Sigmoid colon (tissue), 7 donors: ENCODE results near the gene CDK19. TPM values are rescaled to one million over a fixed set of nuclear protein-coding genes. Genes with fewer than 3 reads are reported as not detected.

Experiments used
- DNase-seq: peaks from one replicate; pipeline ENCODE4 v3.0.0-alpha.2; 2019
- H3K27ac ChIP-seq, 4 donors: fragments of 200-600 bp; sonication (generic); one replicate each; pipeline ENCODE4 v1.5.1; 2016 to 2019; ENCODE audit warnings: mild to moderate bottlenecking in 1 of 4
- H3K27me3 ChIP-seq, 3 donors: fragments of 200-600 bp; sonication (generic); one replicate each; pipeline ENCODE4 v1.5.1; 2019; ENCODE audit warnings: mild to moderate bottlenecking in 1 of 3
- H3K36me3 ChIP-seq, 4 donors: fragments of 200-600 bp; sonication (generic); one replicate each; pipeline ENCODE4 v1.5.1; 2016 to 2019
- H3K4me1 ChIP-seq, 4 donors: fragments of 200-600 bp; sonication (generic); one replicate each; pipeline ENCODE4 v1.5.1; 2017 to 2019
- H3K4me3 ChIP-seq, 4 donors: fragments of 200-600 bp; sonication (generic); one replicate each; pipeline ENCODE4 v1.5.1; 2017 to 2019; ENCODE audit warnings: mild to moderate bottlenecking in 2 of 4, moderate library complexity in 1 of 4
- H3K9me3 ChIP-seq, 4 donors: fragments of 200-600 bp in 3 of 4; sonication (generic) in 3 of 4; one replicate each; pipeline versions ENCODE4 v1.5.1 to v1.6.1; 2013 to 2019
- CTCF ChIP-seq, 4 experiments: fragments of 450-650 bp in 3 of 4; fragments of 200-600 bp in 1 of 4; IDR thresholded peaks; one replicate each; pipeline ENCODE4 v1.5.1; 2016 to 2019; ENCODE audit warnings: antibody characterized with exemption in 4 of 4, mild to moderate bottlenecking in 3 of 4, moderate library complexity in 2 of 4
- EP300 ChIP-seq, 4 donors: sonication (generic); formaldehyde crosslinking; IDR thresholded peaks; one replicate each; pipeline ENCODE4 v1.6.1; 2017; ENCODE audit warnings: antibody characterized with exemption in 4 of 4
- POLR2A ChIP-seq, 2 donors: fragments of 450-650 bp; IDR thresholded peaks; one replicate each; pipeline ENCODE4 v1.6.1; 2016; ENCODE audit warnings: antibody characterized with exemption in 2 of 2, mild to moderate bottlenecking in 2 of 2, moderate library complexity in 2 of 2
- POLR2AphosphoS5 ChIP-seq, 4 donors: sonication (generic); formaldehyde crosslinking; IDR thresholded peaks; one replicate each; pipeline ENCODE4 v1.6.1; 2017; ENCODE audit warnings: antibody characterized with exemption in 4 of 4
- WGBS, 2 donors: extraction: QIAGEN DNeasy Blood & Tissue Kit; methylation state at CpG; one replicate each; pipeline ENCODE4 v1.1.7; 2013; 5-methylcytosine and 5-hydroxymethylcytosine counted together
- intact Hi-C: fragments of 100-400 bp; cut with DNase I; formaldehyde crosslinking; loops from one replicate; pipeline ENCODE4 v1.15.1; 2023
- polyA plus RNA-seq, 3 donors: library from polyadenylated mRNA; stranded (reverse); fragments of 200-250 nt; gene quantifications; one replicate each; pipeline ENCODE4 v1.2.3, GENCODE V29; 2013
- total RNA-seq, 4 donors: library from RNA; depleted of rRNA; stranded (reverse); fragments of >200 nt; gene quantifications; one replicate each; pipeline ENCODE4 v1.1.0, GENCODE V29; 2016
- donor health status: healthy with polysubstance abuse.
- donor health status: Bipolar disorder and iron deficiency.
- donor health status: healthy.

Gene CDK19
- total and polyA plus RNA-seq, 7 donors = 6.7 to 17.8 (median 12.1) TPM

DNA sequence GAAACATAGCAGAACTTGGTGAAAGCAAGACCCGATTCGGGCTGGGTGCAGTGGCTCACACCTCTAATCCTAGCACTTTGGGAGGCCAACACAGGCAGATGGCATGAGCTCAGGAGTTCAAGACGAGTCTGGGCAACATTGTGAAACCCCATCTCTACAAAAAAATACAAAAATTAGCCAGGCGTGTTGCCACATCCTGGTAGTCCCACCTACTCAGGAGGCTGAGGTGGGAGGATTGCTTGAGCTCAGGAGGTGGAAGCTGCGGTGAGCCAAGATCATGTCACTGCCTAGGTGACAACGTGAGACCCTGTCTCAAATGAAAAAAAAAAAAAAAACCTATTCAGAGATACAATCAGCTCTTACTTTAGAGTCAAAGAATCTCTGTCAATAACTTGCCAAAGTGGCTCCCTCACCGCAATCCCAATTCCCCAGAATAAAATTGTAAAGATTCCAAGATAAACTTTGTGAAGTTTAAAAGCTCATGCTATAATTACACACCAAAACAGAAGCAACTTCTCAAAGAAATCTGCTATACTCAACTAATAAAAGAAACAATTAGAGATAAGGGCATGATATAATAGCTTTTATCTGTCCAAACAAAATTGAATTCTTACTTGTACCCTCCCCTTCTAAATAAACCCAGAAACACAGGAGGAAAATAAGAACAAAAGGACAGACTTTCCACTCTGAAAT, 33.6 kb downstream of the CDK19 start:
- H3K36me3 ChIP-seq = no peaks in the 10 kb centered on the region
- WGBS, 2 donors = 69 to 71% methylated on average over 7 of the region's 7 CpGs
- intact Hi-C loops = no loop called here
- H3K4me1 ChIP-seq = no peaks in the 10 kb centered on the region
- no peaks in the 10 kb centered on the region for H3K9me3 ChIP-seq
- no peak overlapping the region for H3K4me3 ChIP-seq
- TF ChIP-seq POLR2A (IDR thresholded peaks at IDR 0.05) = no peak
- no peak for TF ChIP-seq POLR2AphosphoS5 (IDR thresholded peaks at IDR 0.05)
- no peak for TF ChIP-seq CTCF (IDR thresholded peaks at IDR 0.05)
- no peak for TF ChIP-seq EP300 (IDR thresholded peaks at IDR 0.05)
- no peaks in the 10 kb centered on the region for H3K27me3 ChIP-seq
- H3K27ac ChIP-seq = no peak overlapping the region
- no peak for DNase-seq

GRCh38 chr6:110778333-110778732, 36.9 kb downstream of the CDK19 start:
- no peaks in the 10 kb centered on the region for H3K36me3 ChIP-seq
- no peak overlapping the region for H3K27ac ChIP-seq
- H3K9me3 ChIP-seq = no peaks in the 10 kb centered on the region
- no peaks in the 10 kb centered on the region for H3K4me1 ChIP-seq
- H3K4me3 ChIP-seq = no peak overlapping the region
- TF ChIP-seq CTCF (IDR thresholded peaks at IDR 0.05) = no peak
- TF ChIP-seq POLR2A (IDR thresholded peaks at IDR 0.05) = no peak
- TF ChIP-seq EP300 (IDR thresholded peaks at IDR 0.05) = no peak
- TF ChIP-seq POLR2AphosphoS5 (IDR thresholded peaks at IDR 0.05) = no peak
- 84 to 90% methylated on average over 1 of the region's 1 CpG for WGBS, 2 donors
- no peaks in the 10 kb centered on the region for H3K27me3 ChIP-seq
- DNase-seq = no peak
- intact Hi-C loops = no loop called here

- DNase-seq = no peak
- intact Hi-C loops = no loop called here
- Histone ChIP-seq H3K4me1 (no peaks in the 10 kb centered on the region), H3K36me3 (no peaks in the 10 kb centered on the region), H3K27ac (no peak overlapping the region), H3K27me3 (no peaks in the 10 kb centered on the region), H3K9me3 (no peaks in the 10 kb centered on the region), H3K4me3 (no peak overlapping the region)
- 96 to 98% methylated on average over 2 of the region's 2 CpGs for WGBS, 2 donors
- TF ChIP-seq POLR2AphosphoS5 (IDR thresholded peaks at IDR 0.05) (no peak), CTCF (IDR thresholded peaks at IDR 0.05) (no peak), POLR2A (IDR thresholded peaks at IDR 0.05) (no peak), EP300 (IDR thresholded peaks at IDR 0.05) (no peak)
Measured at GRCh38 chr6:110777636-110778035, 37.6 kb downstream of the CDK19 start.

GRCh38 chr6:110776413-110776812, 38.9 kb downstream of the CDK19 start:
- no peaks in the 10 kb centered on the region for H3K27me3 ChIP-seq
- no peaks in the 10 kb centered on the region for H3K4me1 ChIP-seq
- no peaks in the 10 kb centered on the region for H3K36me3 ChIP-seq
- TF ChIP-seq POLR2AphosphoS5 (IDR thresholded peaks at IDR 0.05) (no peak), POLR2A (IDR thresholded peaks at IDR 0.05) (no peak), EP300 (IDR thresholded peaks at IDR 0.05) (no peak), CTCF (IDR thresholded peaks at IDR 0.05) (no peak)
- H3K9me3 ChIP-seq = no peaks in the 10 kb centered on the region
- H3K4me3 ChIP-seq = no peak overlapping the region
- H3K27ac ChIP-seq = no peak overlapping the region
- DNase-seq = no peak
- intact Hi-C loops = no loop called here

GRCh38 chr6:110769923-110770322, 45.3 kb downstream of the CDK19 start:
- Histone ChIP-seq H3K9me3 (no peaks in the 10 kb centered on the region), H3K4me3 (no peak overlapping the region), H3K4me1 (no peaks in the 10 kb centered on the region), H3K36me3 (no peaks in the 10 kb centered on the region), H3K27me3 (no peaks in the 10 kb centered on the region), H3K27ac (no peak overlapping the region)
- TF ChIP-seq EP300 (IDR thresholded peaks at IDR 0.05) (no peak), CTCF (IDR thresholded peaks at IDR 0.05) (no peak), POLR2AphosphoS5 (IDR thresholded peaks at IDR 0.05) (no peak), POLR2A (IDR thresholded peaks at IDR 0.05) (no peak)
- intact Hi-C loops = no loop called here
- no peak for DNase-seq
- WGBS, 2 donors = 94 to 96% methylated on average over 2 of the region's 2 CpGs
